Kidney epithelial cell (primary cell): ENCODE results near the gene DYNLRB1. TPM values are rescaled to one million over a fixed set of nuclear protein-coding genes. Genes with fewer than 3 reads are reported as not detected.
"Not testable (repeated sequence)": the region's sequence is repeated elsewhere in the genome, so short reads cannot be mapped to it uniquely, and the experiment has no call there.

Experiments
- DNase-seq: peaks from one replicate; pipeline ENCODE4 v3.0.0-alpha.2; 2010; ENCODE audit warnings: low read depth
- H3K27me3 ChIP-seq: 2 replicates; pipeline ENCODE4 v1.6.0; 2011; ENCODE audit warnings: low read length; ENCODE audit not compliant: control insufficient read depth, insufficient read depth
- H3K36me3 ChIP-seq: 2 replicates; pipeline ENCODE4 v1.5.1; 2011; ENCODE audit warnings: low read length; ENCODE audit not compliant: control insufficient read depth, insufficient read depth
- H3K4me3 ChIP-seq: 2 replicates; pipeline ENCODE4 v1.5.1; 2011; ENCODE audit warnings: low read depth, mild to moderate bottlenecking, control low read depth, low read length
- total RNA-seq: library from RNA; depleted of rRNA; stranded (reverse); fragments of >200 nt; gene quantifications from 2 replicates; pipeline ENCODE4 v1.2.3, GENCODE V29; 2015
- TF ChIP-seq, protein P1 (sequence below): IDR thresholded peaks from 2 replicates; pipeline ENCODE4 v1.5.1; 2011; ENCODE audit warnings: mild to moderate bottlenecking, moderate library complexity, low read length, control low read depth, inconsistent platforms; ENCODE audit not compliant: insufficient read depth, poor library complexity, severe bottlenecking

DYNLRB1 gene
- total RNA-seq, 1 donor from 2014 or later: 143 TPM

DNA sequence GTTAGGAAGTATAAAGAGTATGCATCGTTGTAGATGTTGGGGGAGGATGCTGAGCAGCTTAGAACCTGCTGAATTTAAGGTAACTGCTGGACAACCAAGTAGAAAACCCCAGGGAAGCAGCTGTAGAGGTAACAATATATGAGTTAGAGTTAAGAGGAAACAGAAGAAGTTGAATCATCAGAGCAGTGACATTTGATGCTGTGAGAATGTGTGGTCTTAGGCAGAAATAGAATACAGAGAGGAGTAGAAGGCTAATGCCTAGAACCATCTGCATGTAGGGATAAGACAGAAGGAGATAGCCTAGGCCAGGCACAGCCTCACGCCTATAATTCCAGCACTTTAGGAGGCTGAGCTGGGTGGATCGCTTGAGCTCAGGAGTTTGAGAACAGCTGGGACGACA is 22.6 kb upstream of the DYNLRB1 start:
- TF ChIP-seq, protein P1, sequence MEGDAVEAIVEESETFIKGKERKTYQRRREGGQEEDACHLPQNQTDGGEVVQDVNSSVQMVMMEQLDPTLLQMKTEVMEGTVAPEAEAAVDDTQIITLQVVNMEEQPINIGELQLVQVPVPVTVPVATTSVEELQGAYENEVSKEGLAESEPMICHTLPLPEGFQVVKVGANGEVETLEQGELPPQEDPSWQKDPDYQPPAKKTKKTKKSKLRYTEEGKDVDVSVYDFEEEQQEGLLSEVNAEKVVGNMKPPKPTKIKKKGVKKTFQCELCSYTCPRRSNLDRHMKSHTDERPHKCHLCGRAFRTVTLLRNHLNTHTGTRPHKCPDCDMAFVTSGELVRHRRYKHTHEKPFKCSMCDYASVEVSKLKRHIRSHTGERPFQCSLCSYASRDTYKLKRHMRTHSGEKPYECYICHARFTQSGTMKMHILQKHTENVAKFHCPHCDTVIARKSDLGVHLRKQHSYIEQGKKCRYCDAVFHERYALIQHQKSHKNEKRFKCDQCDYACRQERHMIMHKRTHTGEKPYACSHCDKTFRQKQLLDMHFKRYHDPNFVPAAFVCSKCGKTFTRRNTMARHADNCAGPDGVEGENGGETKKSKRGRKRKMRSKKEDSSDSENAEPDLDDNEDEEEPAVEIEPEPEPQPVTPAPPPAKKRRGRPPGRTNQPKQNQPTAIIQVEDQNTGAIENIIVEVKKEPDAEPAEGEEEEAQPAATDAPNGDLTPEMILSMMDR: no peak
- no peak overlapping the region for H3K4me3 ChIP-seq
- peaks cover 1% of the 10 kb centered on the region for H3K36me3 ChIP-seq
- no peak for DNase-seq
- no peaks in the 10 kb centered on the region for H3K27me3 ChIP-seq

- Histone ChIP-seq H3K4me3 (no peak overlapping the region), H3K27me3 (no peaks in the 10 kb centered on the region), H3K36me3 (peaks cover 1% of the 10 kb centered on the region)
- TF ChIP-seq, protein P1: no peak
- no peak for DNase-seq
These were observed 20.9 kb upstream of the DYNLRB1 start for GRCh38 chr20:34495307-34495706.

GRCh38 chr20:34495916-34496315 is 20.3 kb upstream of the DYNLRB1 start:
- no peak for DNase-seq
- TF ChIP-seq, protein P1: no peak
- peaks cover 1% of the 10 kb centered on the region for H3K36me3 ChIP-seq

DNA sequence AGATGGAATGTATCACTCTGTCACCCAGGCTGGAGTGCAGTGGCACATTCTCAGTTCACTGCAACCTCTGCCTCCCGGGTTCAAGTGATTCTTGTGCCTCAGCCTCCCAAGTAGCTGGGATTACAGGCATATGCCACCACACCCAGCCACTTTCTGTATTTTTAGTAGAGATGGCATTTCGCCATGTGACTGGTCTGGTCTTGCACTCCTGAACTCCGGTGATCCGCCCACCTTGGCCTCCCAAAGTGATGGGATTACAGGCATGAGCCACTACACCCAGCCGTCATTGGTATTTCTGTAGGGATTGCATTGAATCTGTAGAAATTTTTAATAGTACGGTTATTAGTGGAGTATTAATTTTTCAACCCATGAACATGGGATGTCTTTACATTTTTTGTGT is 18.6 kb upstream of the DYNLRB1 start:
- not testable (repeated sequence) for H3K27me3 ChIP-seq, H3K36me3 ChIP-seq, DNase-seq, H3K4me3 ChIP-seq

More at GRCh38 chr20:34495916-34496315, 20.3 kb upstream of the DYNLRB1 start:
- Histone ChIP-seq H3K4me3 (no peak overlapping the region), H3K27me3 (no peaks in the 10 kb centered on the region)

GRCh38 chr20:34500823-34501222 is 15.4 kb upstream of the DYNLRB1 start:
- peaks cover 1% of the 10 kb centered on the region for H3K36me3 ChIP-seq
- H3K27me3 ChIP-seq: no peaks in the 10 kb centered on the region
- TF ChIP-seq, protein P1: no peak
- H3K4me3 ChIP-seq: no peak overlapping the region
- DNase-seq: no peak

GRCh38 chr20:34506480-34506879 is 9.7 kb upstream of the DYNLRB1 start:
- H3K36me3 ChIP-seq: no peaks in the 10 kb centered on the region
- H3K4me3 ChIP-seq: no peak overlapping the region
- no peaks in the 10 kb centered on the region for H3K27me3 ChIP-seq
- TF ChIP-seq, protein P1: no peak
- DNase-seq: no peak
